Trophoblast cell (in vitro differentiated cells and primary cell): ENCODE data around the gene RBM28.
"Not testable (repeated sequence)": the region's sequence is repeated elsewhere in the genome, so short reads cannot be mapped to it uniquely, and the experiment has no call there.

ENCODE experiments used
- DNase-seq, 2 donors: peaks; one replicate each; pipeline ENCODE4 v3.0.0-alpha.2; 2016
- H2AFZ ChIP-seq: 2 replicates; pipeline ENCODE4 v1.6.1; 2013; ENCODE audit warnings: low read length, moderate library complexity, mild to moderate bottlenecking; ENCODE audit not compliant: insufficient read depth, poor library complexity
- H2AK5ac ChIP-seq: 2 replicates; pipeline ENCODE4 v1.6.1; 2013; ENCODE audit warnings: mild to moderate bottlenecking, low read length
- H2BK120ac ChIP-seq: 2 replicates; pipeline ENCODE4 v1.6.1; 2013; ENCODE audit warnings: low read length, mild to moderate bottlenecking, moderate library complexity; ENCODE audit not compliant: insufficient read depth, poor library complexity
- H2BK12ac ChIP-seq: 2 replicates; pipeline ENCODE4 v1.6.1; 2013; ENCODE audit warnings: mild to moderate bottlenecking, low read length, moderate library complexity
- H2BK5ac ChIP-seq: 2 replicates; pipeline ENCODE4 v1.6.1; 2013; ENCODE audit warnings: low read length, low read depth, moderate library complexity, mild to moderate bottlenecking; ENCODE audit not compliant: poor library complexity
- H3K14ac ChIP-seq: 2 replicates; pipeline ENCODE4 v1.6.1; 2013; ENCODE audit warnings: mild to moderate bottlenecking, low read length
- H3K18ac ChIP-seq: 2 replicates; pipeline ENCODE4 v1.6.1; 2013; ENCODE audit warnings: mild to moderate bottlenecking, low read length
- H3K23ac ChIP-seq: 2 replicates; pipeline ENCODE4 v1.6.1; 2013; ENCODE audit warnings: low read length
- H3K27ac ChIP-seq: 2 replicates; pipeline ENCODE4 v1.5.1; 2013; ENCODE audit warnings: low read depth, mild to moderate bottlenecking, inconsistent platforms, low read length, moderate library complexity
- H3K27me3 ChIP-seq: 2 replicates; pipeline ENCODE4 v1.6.1; 2013; ENCODE audit warnings: inconsistent platforms, mild to moderate bottlenecking, low read length, moderate library complexity; ENCODE audit not compliant: insufficient read depth
- H3K36me3 ChIP-seq, 2 experiments: 1 replicate in 1 of 2; 2 replicates in 1 of 2; pipeline ENCODE4 v1.6.1; 2013; ENCODE audit warnings: low read length in 2 of 2, mild to moderate bottlenecking in 2 of 2, moderate library complexity in 1 of 2; ENCODE audit not compliant: insufficient read depth in 2 of 2, control insufficient read depth in 1 of 2
- H3K4ac ChIP-seq: 2 replicates; pipeline ENCODE4 v1.6.1; 2013; ENCODE audit warnings: low read depth, mild to moderate bottlenecking, low read length, moderate library complexity
- H3K4me1 ChIP-seq, 2 experiments: 1 replicate in 1 of 2; 2 replicates in 1 of 2; pipeline ENCODE4 v1.6.1; 2013; ENCODE audit warnings: low read length in 2 of 2, mild to moderate bottlenecking in 2 of 2, moderate library complexity in 1 of 2; ENCODE audit not compliant: insufficient read depth in 2 of 2, control insufficient read depth in 1 of 2
- H3K4me2 ChIP-seq: 2 replicates; pipeline ENCODE4 v1.6.1; 2013; ENCODE audit warnings: inconsistent platforms, mild to moderate bottlenecking, low read length, moderate library complexity
- H3K4me3 ChIP-seq: 2 replicates; pipeline ENCODE4 v1.5.1; 2013; ENCODE audit warnings: mild to moderate bottlenecking, low read depth, low read length, inconsistent platforms
- H3K79me1 ChIP-seq: one replicate; pipeline ENCODE4 v1.6.1; 2013; ENCODE audit warnings: low read length
- H3K79me2 ChIP-seq: 2 replicates; pipeline ENCODE4 v1.6.1; 2013; ENCODE audit warnings: low read length, mild to moderate bottlenecking; ENCODE audit not compliant: control insufficient read depth, insufficient read depth, poor library complexity
- H3K9ac ChIP-seq: 2 replicates; pipeline ENCODE4 v1.6.1; 2013; ENCODE audit warnings: mild to moderate bottlenecking, low read length
- H3K9me3 ChIP-seq: 2 replicates; pipeline ENCODE4 v1.6.1; 2013; ENCODE audit warnings: low read depth, mild to moderate bottlenecking, control low read depth, inconsistent platforms, low read length; ENCODE audit not compliant: insufficient read depth
- H4K12ac ChIP-seq: 2 replicates; pipeline ENCODE4 v1.6.1; 2013; ENCODE audit warnings: low read depth, mild to moderate bottlenecking, low read length, moderate library complexity
- H4K8ac ChIP-seq: 2 replicates; pipeline ENCODE4 v1.6.1; 2013; ENCODE audit warnings: low read depth, mild to moderate bottlenecking, low read length, moderate library complexity
- H4K91ac ChIP-seq: one replicate; pipeline ENCODE4 v1.6.1; 2013; ENCODE audit warnings: low read depth, mild to moderate bottlenecking, low read length, moderate library complexity
- WGBS: extraction: QIAGEN DNeasy Blood & Tissue Kit; methylation state at CpG from one replicate; pipeline ENCODE4 v1.1.7; 2013; ENCODE audit warnings: missing lambda C conversion rate; ENCODE audit not compliant: insufficient read length, insufficient coverage; ENCODE audit errors: extremely low coverage; 5-methylcytosine and 5-hydroxymethylcytosine counted together

RBM28 gene

DNA sequence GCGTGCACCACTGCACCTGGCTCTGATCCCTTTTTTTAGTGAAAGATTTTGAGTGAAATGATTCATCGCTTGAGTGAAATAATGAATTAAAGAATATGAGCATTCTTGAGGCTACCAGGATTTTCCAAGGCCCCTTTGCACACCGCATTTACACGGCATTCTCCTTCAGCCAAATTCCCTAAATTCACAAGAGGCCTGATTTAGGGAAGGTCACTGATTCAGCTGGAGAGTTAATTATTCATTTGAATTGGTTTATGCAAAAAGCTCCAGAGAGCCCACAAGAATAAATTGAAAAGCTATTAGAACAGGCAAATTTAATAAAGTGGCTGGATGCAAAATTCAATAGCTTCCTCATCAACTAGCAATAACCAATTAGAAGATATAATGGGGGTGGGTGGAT is 56.2 kb downstream of the RBM28 start:
- Histone ChIP-seq H4K12ac (no peak overlapping the region), H2BK120ac (no peak overlapping the region), H2BK12ac (no peak overlapping the region), H3K4me2 (no peak overlapping the region), H2AFZ (no peak overlapping the region), H3K4me3 (no peak overlapping the region), H2BK5ac (no peak overlapping the region), H3K14ac (no peak overlapping the region), H4K91ac (no peak overlapping the region), H3K4ac (no peak overlapping the region), H2AK5ac (no peak overlapping the region), H3K4me1 (no peaks in the 10 kb centered on the region), H3K9me3 (peaks cover 2% of the 10 kb centered on the region), H3K27ac (no peak overlapping the region), H4K8ac (no peak overlapping the region), H3K27me3 (no peaks in the 10 kb centered on the region), H3K79me1 (no peaks in the 10 kb centered on the region), H3K36me3 (no peaks in the 10 kb centered on the region), H3K79me2 (no peaks in the 10 kb centered on the region), H3K9ac (no peak overlapping the region), H3K18ac (no peak overlapping the region), H3K23ac (no peak overlapping the region)
- no peak for DNase-seq
- WGBS = no CpG with 5 or more reads among the region's 4 CpGs

DNA sequence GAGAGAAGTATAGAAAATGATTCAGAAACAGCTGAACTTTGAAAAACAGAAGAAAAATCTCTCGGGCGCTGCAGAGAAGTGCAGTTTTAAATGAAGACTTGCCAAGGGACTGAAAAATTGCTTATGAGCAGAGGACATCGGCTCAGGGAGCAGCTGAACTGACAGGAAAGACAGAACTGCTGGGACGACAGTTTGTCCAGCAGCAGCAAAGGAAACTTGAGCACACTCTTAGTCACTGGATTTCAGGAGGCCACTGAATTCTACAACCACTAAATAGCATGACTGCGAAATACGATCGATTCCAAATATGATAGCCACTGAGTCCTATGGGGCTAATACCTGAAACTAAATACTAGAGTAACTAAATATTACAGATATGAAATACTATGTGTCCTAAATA is 59.6 kb downstream of the RBM28 start:
- Histone ChIP-seq H3K23ac (no peak overlapping the region), H3K14ac (no peak overlapping the region), H2AFZ (no peak overlapping the region), H3K79me2 (no peaks in the 10 kb centered on the region), H2BK12ac (no peak overlapping the region), H4K8ac (no peak overlapping the region), H3K4me3 (no peak overlapping the region), H2AK5ac (no peak overlapping the region), H4K12ac (no peak overlapping the region), H3K4me2 (no peak overlapping the region), H3K9ac (no peak overlapping the region), H3K36me3 (no peaks in the 10 kb centered on the region), H3K4me1 (no peaks in the 10 kb centered on the region), H3K27ac (no peak overlapping the region), H3K27me3 (no peaks in the 10 kb centered on the region), H3K9me3 (peaks cover 4% of the 10 kb centered on the region), H4K91ac (no peak overlapping the region), H3K79me1 (no peaks in the 10 kb centered on the region), H3K4ac (no peak overlapping the region), H2BK5ac (no peak overlapping the region), H3K18ac (no peak overlapping the region), H2BK120ac (no peak overlapping the region)
- no peak for DNase-seq
- WGBS = no CpG with 5 or more reads among the region's 7 CpGs

DNA sequence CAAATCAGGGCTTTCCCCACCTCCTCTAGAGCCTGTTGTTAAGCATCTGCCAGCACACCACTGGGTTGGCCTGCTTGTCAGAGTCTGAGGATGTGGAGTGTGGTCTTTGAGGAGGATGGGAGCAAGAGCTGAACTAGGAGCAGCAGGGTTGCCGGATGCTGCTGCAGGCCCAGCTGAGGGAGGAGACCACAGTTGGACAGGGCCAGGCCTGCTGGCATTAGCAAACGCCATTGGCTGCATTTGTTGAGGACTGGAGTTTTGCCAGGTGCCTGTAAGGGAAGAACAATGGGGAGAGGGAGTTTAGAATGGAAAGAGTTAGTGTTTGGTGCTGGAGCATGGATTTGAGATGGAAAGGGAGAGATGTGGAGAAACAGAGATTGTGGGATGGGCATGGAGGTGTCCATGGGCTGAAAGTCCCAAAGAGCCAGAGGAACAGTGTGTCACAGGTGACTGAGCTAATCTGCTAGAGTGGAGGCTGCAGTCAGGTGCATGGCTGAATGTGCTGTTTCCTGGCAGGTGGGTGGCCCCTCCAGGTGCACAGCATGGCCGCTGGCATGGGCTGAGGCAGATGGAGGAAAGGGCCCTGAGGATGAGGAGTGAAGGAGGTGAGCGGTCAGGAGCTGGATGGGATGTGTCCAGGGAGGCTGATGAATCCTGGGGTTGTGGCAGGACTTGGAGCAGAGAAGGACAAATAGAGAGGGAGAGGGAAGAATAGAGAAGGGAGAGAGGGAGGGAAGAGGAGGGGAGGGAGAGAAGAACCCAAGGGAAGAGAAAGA is 61.9 kb downstream of the RBM28 start:
- Histone ChIP-seq H3K4me1 (no peaks in the 10 kb centered on the region), H3K36me3 (no peaks in the 10 kb centered on the region), H4K91ac (no peak overlapping the region), H2AFZ (no peak overlapping the region), H2AK5ac (no peak overlapping the region), H3K9me3 (peaks cover 4% of the 10 kb centered on the region), H3K18ac (no peak overlapping the region), H3K9ac (no peak overlapping the region), H3K79me1 (no peaks in the 10 kb centered on the region), H3K4me2 (no peak overlapping the region), H3K27me3 (no peaks in the 10 kb centered on the region), H3K27ac (no peak overlapping the region), H4K8ac (no peak overlapping the region), H2BK12ac (no peak overlapping the region), H3K4ac (no peak overlapping the region), H4K12ac (no peak overlapping the region), H3K4me3 (peak overlapping the region; percentile 18), H3K23ac (no peak overlapping the region), H3K14ac (no peak overlapping the region), H2BK120ac (no peak overlapping the region), H2BK5ac (no peak overlapping the region), H3K79me2 (no peaks in the 10 kb centered on the region)
- no peak for DNase-seq
- whole genome bisulfite sequencing = no CpG with 5 or more reads among the region's 4 CpGs

DNA sequence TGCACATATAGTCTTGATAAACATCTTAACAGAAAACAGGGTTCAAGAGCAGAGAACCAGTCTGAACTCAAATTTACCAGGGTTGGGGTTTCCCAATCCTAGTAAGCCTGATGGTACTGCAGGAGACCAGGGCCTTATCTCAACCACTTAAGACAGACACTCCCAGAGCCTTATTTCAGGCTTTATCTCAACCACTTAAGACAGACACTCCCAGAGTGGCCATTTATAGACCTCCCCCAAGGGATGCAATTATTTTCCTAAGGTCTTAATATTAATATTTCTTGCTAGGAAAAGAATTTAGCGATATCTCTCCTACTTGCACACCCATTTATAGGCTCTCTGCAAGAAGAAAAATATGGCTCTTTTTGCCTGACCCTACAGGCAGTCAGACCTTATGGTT is 63.3 kb downstream of the RBM28 start:
- H4K91ac ChIP-seq, H3K36me3 ChIP-seq: not testable (repeated sequence)
- no CpG with 5 or more reads among the region's 1 CpG for WGBS

More for the DNA sequence above, 63.3 kb downstream of the RBM28 start:
- H2BK5ac ChIP-seq, H2BK120ac ChIP-seq, H3K23ac ChIP-seq, H2AK5ac ChIP-seq, H3K9ac ChIP-seq, H2BK12ac ChIP-seq, H3K79me1 ChIP-seq, H3K18ac ChIP-seq, H3K9me3 ChIP-seq, H4K8ac ChIP-seq, H3K4me2 ChIP-seq, H3K79me2 ChIP-seq, H3K4me3 ChIP-seq, H3K27ac ChIP-seq, H2AFZ ChIP-seq, H3K27me3 ChIP-seq, H3K4me1 ChIP-seq, H3K4ac ChIP-seq, DNase-seq, H3K14ac ChIP-seq, H4K12ac ChIP-seq: not testable (repeated sequence)
